AG10803 (cell line): ENCODE data around the gene RACGAP1.
A peak's percentile ranks its signal among the peaks of the same experiment; 100 is the strongest.

ENCODE experiments used
- DNase-seq: peaks from one replicate; pipeline ENCODE4 v3.0.0; 2010; ENCODE audit warnings: low read depth
- H3K4me3 ChIP-seq: 2 replicates; pipeline ENCODE4 v1.5.1; 2011; ENCODE audit warnings: mild to moderate bottlenecking, low read length, control low read depth
- TF ChIP-seq, protein P1 (sequence below): conservative IDR thresholded peaks from 2 replicates; pipeline ENCODE4 v1.5.1; 2011; ENCODE audit warnings: mild to moderate bottlenecking, low read length, control low read depth, inconsistent platforms

Gene RACGAP1

DNA sequence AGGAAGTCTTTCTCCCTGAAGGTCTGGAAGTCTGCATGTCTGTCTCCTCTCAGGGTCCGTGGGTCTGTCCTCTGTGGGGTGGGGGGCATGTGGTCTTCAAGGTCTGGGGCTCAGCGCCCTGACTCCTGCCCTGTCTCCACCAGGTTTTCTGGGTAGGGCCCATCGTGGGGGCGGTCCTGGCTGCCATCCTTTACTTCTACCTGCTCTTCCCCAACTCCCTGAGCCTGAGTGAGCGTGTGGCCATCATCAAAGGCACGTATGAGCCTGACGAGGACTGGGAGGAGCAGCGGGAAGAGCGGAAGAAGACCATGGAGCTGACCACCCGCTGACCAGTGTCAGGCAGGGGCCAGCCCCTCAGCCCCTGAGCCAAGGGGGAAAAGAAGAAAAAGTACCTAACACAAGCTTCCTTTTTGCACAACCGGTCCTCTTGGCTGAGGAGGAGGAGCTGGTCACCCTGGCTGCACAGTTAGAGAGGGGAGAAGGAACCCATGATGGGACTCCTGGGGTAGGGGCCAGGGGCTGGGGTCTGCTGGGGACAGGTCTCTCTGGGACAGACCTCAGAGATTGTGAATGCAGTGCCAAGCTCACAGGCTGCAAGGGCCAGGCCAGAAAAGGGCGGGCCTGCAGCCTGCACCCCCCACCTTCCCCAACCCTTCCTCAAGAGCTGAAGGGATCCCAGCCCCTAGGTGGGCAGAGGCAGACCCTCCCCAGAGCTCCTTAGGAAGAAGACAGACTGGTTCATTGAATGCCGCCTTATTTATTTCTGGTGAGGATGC, 60.3 kb downstream of the RACGAP1 start:
- no peak for DNase-seq
- no peak overlapping the region for H3K4me3 ChIP-seq
- TF ChIP-seq, protein P1, sequence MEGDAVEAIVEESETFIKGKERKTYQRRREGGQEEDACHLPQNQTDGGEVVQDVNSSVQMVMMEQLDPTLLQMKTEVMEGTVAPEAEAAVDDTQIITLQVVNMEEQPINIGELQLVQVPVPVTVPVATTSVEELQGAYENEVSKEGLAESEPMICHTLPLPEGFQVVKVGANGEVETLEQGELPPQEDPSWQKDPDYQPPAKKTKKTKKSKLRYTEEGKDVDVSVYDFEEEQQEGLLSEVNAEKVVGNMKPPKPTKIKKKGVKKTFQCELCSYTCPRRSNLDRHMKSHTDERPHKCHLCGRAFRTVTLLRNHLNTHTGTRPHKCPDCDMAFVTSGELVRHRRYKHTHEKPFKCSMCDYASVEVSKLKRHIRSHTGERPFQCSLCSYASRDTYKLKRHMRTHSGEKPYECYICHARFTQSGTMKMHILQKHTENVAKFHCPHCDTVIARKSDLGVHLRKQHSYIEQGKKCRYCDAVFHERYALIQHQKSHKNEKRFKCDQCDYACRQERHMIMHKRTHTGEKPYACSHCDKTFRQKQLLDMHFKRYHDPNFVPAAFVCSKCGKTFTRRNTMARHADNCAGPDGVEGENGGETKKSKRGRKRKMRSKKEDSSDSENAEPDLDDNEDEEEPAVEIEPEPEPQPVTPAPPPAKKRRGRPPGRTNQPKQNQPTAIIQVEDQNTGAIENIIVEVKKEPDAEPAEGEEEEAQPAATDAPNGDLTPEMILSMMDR = no peak

DNA sequence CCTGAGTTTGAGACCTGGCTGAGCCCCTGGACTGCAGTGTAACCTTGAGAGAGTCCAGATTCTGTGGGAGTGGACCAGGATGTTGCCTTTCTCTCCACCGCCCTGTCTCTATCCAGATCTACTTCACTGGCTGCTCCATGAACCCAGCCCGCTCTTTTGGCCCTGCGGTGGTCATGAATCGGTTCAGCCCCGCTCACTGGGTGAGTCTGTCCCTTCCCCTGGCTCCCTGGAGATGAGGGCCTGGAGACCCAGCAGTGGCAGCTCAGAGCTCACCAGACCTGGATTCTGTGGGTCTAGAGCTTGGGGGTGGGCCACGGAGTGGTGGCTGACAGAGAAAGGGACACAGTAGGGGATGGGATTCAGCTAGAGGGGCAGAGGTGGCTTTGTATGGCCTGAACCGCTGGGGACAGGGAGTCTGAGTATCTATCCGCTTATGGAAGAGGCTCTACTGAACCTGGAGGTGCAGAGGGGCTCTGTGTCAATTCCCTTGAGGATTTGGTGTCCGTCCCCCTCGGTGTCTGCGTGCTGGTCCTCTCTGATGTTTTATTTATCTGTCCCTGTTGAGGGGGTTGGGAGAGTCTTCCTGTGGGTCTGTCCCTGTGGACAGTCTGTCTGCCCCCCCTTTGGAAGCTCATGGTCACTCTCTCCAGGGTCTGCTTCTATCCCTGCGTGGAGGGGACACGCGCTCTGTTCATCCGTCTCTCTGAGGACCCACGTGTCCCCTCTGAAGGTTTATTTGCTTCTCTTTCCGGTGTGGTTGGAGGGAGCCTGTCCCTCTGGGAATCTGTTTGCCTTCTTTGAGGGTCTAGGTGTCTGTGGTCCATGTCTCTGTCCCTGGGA, 61.1 kb downstream of the RACGAP1 start:
- TF ChIP-seq, protein P1 = no peak
- no peak for DNase-seq
- H3K4me3 ChIP-seq = no peak overlapping the region

DNA sequence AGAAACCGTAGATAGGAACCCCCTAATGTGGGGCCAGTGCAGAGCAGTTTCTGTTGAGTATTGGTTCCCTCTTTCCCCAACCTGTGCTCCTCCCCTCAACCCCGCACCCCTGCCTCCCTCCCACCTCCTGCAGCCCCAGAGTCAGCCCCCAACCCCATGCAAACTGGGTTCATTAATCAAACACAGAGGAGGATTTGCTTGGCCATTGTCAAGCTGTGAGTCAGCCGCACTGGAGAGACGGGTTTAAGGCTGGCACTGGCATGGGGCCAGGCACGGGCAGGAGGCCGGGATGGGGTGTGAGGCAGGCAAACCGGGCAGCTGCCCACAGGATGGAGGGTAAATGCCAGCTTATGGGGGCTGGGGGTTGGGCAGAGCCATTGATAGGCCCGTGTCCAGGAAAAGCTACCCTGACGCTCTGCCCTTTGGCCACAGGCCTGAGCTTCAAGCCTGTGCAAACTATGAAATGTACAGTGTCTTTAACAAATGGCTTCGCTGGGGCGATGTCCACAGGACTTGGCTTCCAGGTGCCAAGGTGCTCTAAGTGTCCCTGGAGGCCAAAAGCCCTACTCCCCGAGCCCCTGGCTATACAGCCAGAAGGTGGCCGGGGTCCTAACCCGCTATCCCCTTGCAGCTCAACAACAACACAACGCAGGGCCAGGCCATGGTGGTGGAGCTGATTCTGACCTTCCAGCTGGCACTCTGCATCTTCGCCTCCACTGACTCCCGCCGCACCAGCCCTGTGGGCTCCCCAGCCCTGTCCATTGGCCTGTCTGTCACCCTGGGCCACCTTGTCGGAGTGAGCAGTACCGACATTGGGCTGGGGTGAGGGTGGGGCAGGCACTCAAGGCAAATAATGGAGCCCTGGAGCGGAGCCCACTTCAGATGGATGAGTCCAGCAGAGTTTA, 62.2 kb downstream of the RACGAP1 start:
- TF ChIP-seq, protein P1 = no peak
- peak; percentile 5 for DNase-seq
- no peak overlapping the region for H3K4me3 ChIP-seq

DNA sequence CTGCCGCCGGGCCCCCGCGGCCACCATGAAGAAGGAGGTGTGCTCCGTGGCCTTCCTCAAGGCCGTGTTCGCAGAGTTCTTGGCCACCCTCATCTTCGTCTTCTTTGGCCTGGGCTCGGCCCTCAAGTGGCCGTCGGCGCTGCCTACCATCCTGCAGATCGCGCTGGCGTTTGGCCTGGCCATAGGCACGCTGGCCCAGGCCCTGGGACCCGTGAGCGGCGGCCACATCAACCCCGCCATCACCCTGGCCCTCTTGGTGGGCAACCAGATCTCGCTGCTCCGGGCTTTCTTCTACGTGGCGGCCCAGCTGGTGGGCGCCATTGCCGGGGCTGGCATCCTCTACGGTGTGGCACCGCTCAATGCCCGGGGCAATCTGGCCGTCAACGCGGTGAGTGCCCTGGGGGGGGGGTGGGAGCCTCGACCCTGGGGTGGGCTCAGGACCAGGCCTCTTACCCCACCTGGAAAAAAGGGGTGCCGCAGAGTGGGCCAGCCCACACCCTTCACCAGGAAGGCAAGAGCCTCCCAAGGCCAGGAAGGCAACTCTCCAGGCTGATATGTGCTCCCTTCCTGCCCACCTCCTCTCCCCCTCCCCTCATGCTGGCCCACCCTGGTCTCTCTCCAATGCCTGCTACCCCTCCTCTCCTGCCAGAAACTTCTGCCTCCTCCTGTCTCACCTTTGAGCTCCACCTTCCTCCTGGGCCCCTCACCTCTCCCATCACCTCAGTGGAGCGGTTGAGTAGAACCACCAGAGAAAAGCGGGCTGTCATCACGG, 63.1 kb downstream of the RACGAP1 start:
- TF ChIP-seq, protein P1 = no peak

DNA sequence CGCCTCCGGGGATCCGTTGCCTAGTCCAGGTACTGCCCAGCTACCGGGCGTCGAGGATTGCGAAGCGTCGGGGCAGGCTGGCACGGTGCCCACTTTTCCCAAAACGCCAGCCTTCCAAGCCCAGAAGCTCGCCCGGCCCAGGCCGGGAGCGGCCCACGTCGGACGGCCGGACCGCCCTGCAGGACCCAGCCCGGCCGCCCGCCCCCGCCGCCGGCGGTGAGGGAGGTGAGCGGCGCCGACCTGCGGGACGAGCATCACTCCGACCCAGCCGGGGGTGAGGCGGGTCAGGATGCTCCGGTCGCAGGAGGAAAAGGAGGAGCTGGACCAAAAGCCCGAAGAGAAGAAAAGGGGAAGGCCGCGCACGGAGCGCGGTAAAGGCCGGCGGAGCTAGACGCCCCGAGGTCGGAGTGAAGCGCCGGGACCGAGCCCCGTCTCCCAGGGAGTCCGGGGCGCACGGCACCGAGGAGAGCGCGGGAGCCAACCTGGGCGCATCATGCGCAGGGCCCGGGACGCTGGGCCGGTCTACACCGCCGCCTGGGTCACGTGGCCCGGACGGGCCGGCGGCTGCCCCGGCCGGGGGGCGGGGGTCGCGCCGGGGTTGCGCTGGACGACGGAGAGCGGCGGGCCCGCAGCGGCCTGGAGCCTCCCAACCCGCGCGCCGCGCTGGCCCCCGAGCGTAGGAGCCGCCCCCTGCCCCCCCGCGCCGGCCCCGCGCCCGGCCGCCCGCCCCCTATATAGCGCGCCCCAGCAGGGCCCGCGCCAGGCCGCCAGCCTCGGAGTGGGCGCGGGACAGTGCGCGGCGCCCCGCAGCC, 64.0 kb downstream of the RACGAP1 start, which contains the start of gene AQP5:
TSS of gene AQP5 (plus strand) at position 762 of the 812 bp plus-strand sequence. CDS start 146 bp downstream, outside the sequence.
- no peak for DNase-seq
- TF ChIP-seq, protein P1 = no peak
- H3K4me3 ChIP-seq = no peak within 1 kb of the TSS

More for the DNA sequence above, 63.1 kb downstream of the RACGAP1 start:
- no peak overlapping the region for H3K4me3 ChIP-seq
- DNase-seq = no peak
